Bronchial epithelial cell (primary cell): Measurements from ENCODE around the gene BARHL2. TPM values are rescaled to one million over a fixed set of nuclear protein-coding genes. Genes with fewer than 3 reads are reported as not detected.

Experiments
- DNase-seq: peaks from one replicate; pipeline ENCODE4 v3.0.0-alpha.2; 2010; ENCODE audit warnings: low read depth
- FAIRE-seq: peaks from 2 replicates; lab custom pipeline; 2011; peaks lifted over from hg19 to GRCh38; lab: Jason Lieb, UNC
- H3K27me3 ChIP-seq: 2 replicates; pipeline ENCODE4 v1.5.1; 2011; ENCODE audit warnings: low read length; ENCODE audit not compliant: control insufficient read depth, insufficient read depth
- H3K36me3 ChIP-seq: 2 replicates; pipeline ENCODE4 v1.5.1; 2011; ENCODE audit warnings: low read length; ENCODE audit not compliant: control insufficient read depth, insufficient read depth
- H3K4me3 ChIP-seq: 2 replicates; pipeline ENCODE4 v1.5.1; 2011; ENCODE audit warnings: mild to moderate bottlenecking, low read depth, low read length, control low read depth
- total RNA-seq: library from RNA; depleted of rRNA; stranded (reverse); fragments of >200 nt; gene quantifications from 2 replicates; pipeline ENCODE4 v1.2.1, GENCODE V29; 2014
- TF ChIP-seq, protein P1 (sequence below): IDR thresholded peaks from 2 replicates; pipeline ENCODE4 v1.5.1; 2011; ENCODE audit warnings: mild to moderate bottlenecking, moderate library complexity, low read length, control low read depth, inconsistent platforms; ENCODE audit not compliant: insufficient read depth, severe bottlenecking

The BARHL2 gene
- not detected in 2 replicates for total RNA-seq

- no peak for DNase-seq
- no peaks in the 10 kb centered on the region for H3K36me3 ChIP-seq
- peaks cover 72% of the 10 kb centered on the region for H3K27me3 ChIP-seq
- H3K4me3 ChIP-seq = no peak within 1 kb of the TSS
- FAIRE-seq = no peak
- TF ChIP-seq, protein P1, sequence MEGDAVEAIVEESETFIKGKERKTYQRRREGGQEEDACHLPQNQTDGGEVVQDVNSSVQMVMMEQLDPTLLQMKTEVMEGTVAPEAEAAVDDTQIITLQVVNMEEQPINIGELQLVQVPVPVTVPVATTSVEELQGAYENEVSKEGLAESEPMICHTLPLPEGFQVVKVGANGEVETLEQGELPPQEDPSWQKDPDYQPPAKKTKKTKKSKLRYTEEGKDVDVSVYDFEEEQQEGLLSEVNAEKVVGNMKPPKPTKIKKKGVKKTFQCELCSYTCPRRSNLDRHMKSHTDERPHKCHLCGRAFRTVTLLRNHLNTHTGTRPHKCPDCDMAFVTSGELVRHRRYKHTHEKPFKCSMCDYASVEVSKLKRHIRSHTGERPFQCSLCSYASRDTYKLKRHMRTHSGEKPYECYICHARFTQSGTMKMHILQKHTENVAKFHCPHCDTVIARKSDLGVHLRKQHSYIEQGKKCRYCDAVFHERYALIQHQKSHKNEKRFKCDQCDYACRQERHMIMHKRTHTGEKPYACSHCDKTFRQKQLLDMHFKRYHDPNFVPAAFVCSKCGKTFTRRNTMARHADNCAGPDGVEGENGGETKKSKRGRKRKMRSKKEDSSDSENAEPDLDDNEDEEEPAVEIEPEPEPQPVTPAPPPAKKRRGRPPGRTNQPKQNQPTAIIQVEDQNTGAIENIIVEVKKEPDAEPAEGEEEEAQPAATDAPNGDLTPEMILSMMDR = no peak
Observed at GRCh38 chr1:90716552-90717355, at the start of gene BARHL2. TSS of gene BARHL2 (minus strand) at chr1:90717302. CDS start at chr1:90717195, 107 bp downstream.

GRCh38 chr1:90763930-90764329, 46.8 kb upstream of the BARHL2 start:
- no peak overlapping the region for H3K4me3 ChIP-seq
- no peaks in the 10 kb centered on the region for H3K27me3 ChIP-seq
- TF ChIP-seq, protein P1 = no peak
- FAIRE-seq (no peak), DNase-seq (no peak)
- no peaks in the 10 kb centered on the region for H3K36me3 ChIP-seq

DNA sequence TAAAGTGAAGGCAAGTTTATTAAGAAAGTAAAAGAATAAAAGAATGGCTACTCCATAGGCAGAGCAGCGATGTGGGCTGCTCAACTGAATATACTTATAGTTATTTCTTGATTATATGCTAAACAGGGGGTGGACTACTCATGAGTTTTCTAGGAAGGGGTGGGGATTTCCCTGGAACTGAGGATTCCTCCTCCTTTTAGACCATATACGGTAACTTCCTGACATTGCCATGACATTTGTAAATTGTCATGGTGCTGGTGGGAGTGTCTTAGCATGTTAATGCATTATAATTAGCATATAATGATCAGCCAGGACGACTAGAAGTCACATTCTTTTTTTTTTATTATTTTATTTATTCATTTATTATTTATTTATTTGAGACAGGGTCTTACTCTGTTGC, 46.4 kb upstream of the BARHL2 start:
- Histone ChIP-seq H3K4me3 (no peak overlapping the region), H3K36me3 (no peaks in the 10 kb centered on the region), H3K27me3 (no peaks in the 10 kb centered on the region)
- FAIRE-seq (no peak), DNase-seq (no peak)
- TF ChIP-seq, protein P1 = no peak

DNA sequence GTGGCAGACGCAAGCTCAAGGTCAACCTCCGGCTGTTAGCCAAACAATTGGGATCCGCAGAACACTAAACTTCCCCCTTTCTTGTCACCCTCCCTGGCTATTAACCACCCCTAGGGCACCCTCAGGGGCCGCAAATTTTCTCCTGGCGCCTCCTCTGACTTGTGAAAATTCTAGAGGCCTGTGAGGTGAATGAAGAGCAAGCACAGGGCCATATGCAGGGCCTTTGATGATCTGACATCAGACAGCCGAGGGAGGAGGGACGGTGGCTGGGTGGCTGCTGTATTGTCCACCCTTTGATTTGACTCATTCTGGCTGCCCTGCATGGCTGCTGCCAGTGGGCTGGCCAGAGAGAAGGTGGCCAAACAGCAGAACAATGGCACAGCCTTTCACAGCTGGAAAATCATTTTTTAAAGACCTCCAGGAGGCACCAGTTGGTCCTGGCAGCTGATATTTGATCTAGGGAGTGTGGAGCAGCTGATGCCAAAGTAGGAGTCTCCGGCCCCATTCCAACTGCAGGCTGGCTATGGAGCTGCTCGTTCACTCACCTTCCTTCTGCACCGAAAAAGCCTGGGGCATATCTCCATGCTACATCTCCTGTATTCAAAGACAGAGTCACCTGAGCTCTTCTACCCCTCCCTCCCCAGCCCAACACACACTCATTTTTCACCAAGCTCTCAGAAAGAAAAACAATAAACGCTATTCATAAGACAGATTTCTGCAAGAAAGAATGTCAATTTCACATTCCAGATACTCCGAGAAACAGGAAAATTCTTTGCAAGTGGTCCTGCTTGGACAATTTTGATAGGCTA, 44.9 kb upstream of the BARHL2 start:
- no peak for DNase-seq

GRCh38 chr1:90761156-90761555, 44.1 kb upstream of the BARHL2 start:
- Histone ChIP-seq H3K4me3 (no peak overlapping the region), H3K36me3 (no peaks in the 10 kb centered on the region), H3K27me3 (no peaks in the 10 kb centered on the region)
- DNase-seq (no peak), FAIRE-seq (no peak)
- TF ChIP-seq, protein P1 = no peak

More for the DNA sequence above, 44.9 kb upstream of the BARHL2 start:
- no peak for FAIRE-seq
- Histone ChIP-seq H3K27me3 (no peaks in the 10 kb centered on the region), H3K36me3 (no peaks in the 10 kb centered on the region), H3K4me3 (no peak overlapping the region)
- TF ChIP-seq, protein P1 = no peak
